Stimulated activated CD8-positive, alpha-beta memory T cell treated with anti-CD3 and anti-CD28 coated beads, Interleukin-7, amount 100 ng/mL, for 24 hours (primary cell): ENCODE results near the gene RUNDC1.
"Not testable (repeated sequence)": the region's sequence is repeated elsewhere in the genome, so short reads cannot be mapped to it uniquely, and the experiment has no call there.

Experiments
- DNase-seq: peaks from one replicate; pipeline ENCODE4 v3.0.0-alpha.2; 2020; ENCODE audit warnings: low read depth

RUNDC1 gene

GRCh38 chr17:42991471-42991870 is 11.1 kb downstream of the RUNDC1 start:
- DNase-seq: no peak

GRCh38 chr17:42992872-42993271 is 12.5 kb downstream of the RUNDC1 start:
- DNase-seq: no peak

GRCh38 chr17:42993913-42994312 is 13.5 kb downstream of the RUNDC1 start:
- not testable (repeated sequence) for DNase-seq

GRCh38 chr17:42997390-42997983 is 17.1 kb downstream of the RUNDC1 start:
- DNase-seq: no peak

GRCh38 chr17:42997984-42998938 is 17.9 kb downstream of the RUNDC1 start, which contains the start of gene RPL27:
Gene RPL27 (plus strand): TSS chr17:42998419. CDS start chr17:42998751, 332 bp downstream.
- peak; percentile 94 for DNase-seq

- DNase-seq: no peak
Observed at GRCh38 chr17:42999003-42999525, 18.7 kb downstream of the RUNDC1 start.

- DNase-seq: not testable (repeated sequence)
Observed at GRCh38 chr17:43000894-43001293, 20.5 kb downstream of the RUNDC1 start.

- DNase-seq: no peak
Observed at GRCh38 chr17:43003542-43004172, 23.3 kb downstream of the RUNDC1 start.

GRCh38 chr17:43006639-43007551 is 26.5 kb downstream of the RUNDC1 start, which contains the start of gene IFI35:
Gene IFI35 (plus strand): TSS chr17:43006784. CDS start chr17:43006948, 164 bp downstream.
- DNase-seq: peak; percentile 69

GRCh38 chr17:43010667-43011308 is 30.4 kb downstream of the RUNDC1 start:
- no peak for DNase-seq

GRCh38 chr17:43011728-43012472 is 31.5 kb downstream of the RUNDC1 start:
- no peak for DNase-seq

- no peak for DNase-seq
Observed at GRCh38 chr17:43013296-43013695, 32.9 kb downstream of the RUNDC1 start.

GRCh38 chr17:43014020-43014648 is 33.8 kb downstream of the RUNDC1 start:
- no peak for DNase-seq

GRCh38 chr17:43014649-43015542 is 34.5 kb downstream of the RUNDC1 start:
- no peak for DNase-seq

- no peak for DNase-seq
Observed at GRCh38 chr17:43015579-43015978, 35.2 kb downstream of the RUNDC1 start.

GRCh38 chr17:43016216-43016615 is 35.9 kb downstream of the RUNDC1 start:
- no peak for DNase-seq

GRCh38 chr17:43018008-43018853 is 37.9 kb downstream of the RUNDC1 start:
- no peak for DNase-seq

- DNase-seq: no peak
Observed at GRCh38 chr17:43018932-43019331, 38.6 kb downstream of the RUNDC1 start.
